Measurements from ENCODE around the gene AASDH. TPM values are rescaled to one million over a fixed set of nuclear protein-coding genes. Genes with fewer than 3 reads are reported as not detected.

AASDH gene
- total and polyA plus RNA-seq, 2 of the 13 experiments (the other 11 are each of a cell fraction or from before 2014, with no cell fraction given) = 12.6 to 14.1 TPM

- no TSS peak for BruUV-seq (replicated peaks)
- H3K9ac ChIP-seq (ENCODE audit: insufficient read depth, low read depth, low read length) = no peak overlapping the region
- intact Hi-C loops (cut with micrococcal nuclease; ENCODE audit: unreplicated experiment) = no loop called here
- ChIA-PET CTCF (ENCODE audit: low intra/inter-chr PET ratio, low total read pairs) (no interaction called here), POLR2A (no interaction called here)
- H3K9me3 ChIP-seq (ENCODE audit: low read length) = no peaks in the 10 kb centered on the region
- H3K27ac ChIP-seq (ENCODE audit: extremely low read length, insufficient read depth, low read length) = no peak overlapping the region
- H3K27me3 ChIP-seq (ENCODE audit: control insufficient read depth in 1 of 2, insufficient read depth in 2 of 2, low read length in 2 of 2) = no peaks in the 10 kb centered on the region
- no peak overlapping the region for H2AFZ ChIP-seq (ENCODE audit: low read length)
- in situ Hi-C loops (cut with HindIII; ENCODE audit: extremely low pct_ligation_motif_present, low pct_unique_long_range_greater_than_20kb) = no loop called here
- FAIRE-seq = no peak
- H4K20me1 ChIP-seq (ENCODE audit: insufficient read depth, low read length) = no peaks in the 10 kb centered on the region
- no peak for ATAC-seq
- peaks cover 9 to 36% of the 10 kb centered on the region in 2 experiments for H3K36me3 ChIP-seq (replicated peaks in 1 of 2; ENCODE audit: control insufficient read depth in 1 of 2, insufficient read depth in 2 of 2, low read length in 2 of 2)
- H3K4me2 ChIP-seq (ENCODE audit: low read depth, low read length) = no peak overlapping the region
- no peak for DNase-seq (ENCODE audit: low spot score)
- 98% methylated on average over 2 of the region's 2 CpGs for WGBS (ENCODE audit: low lambda C conversion rate)
- no peak for TF ChIP-seq GABPB1 (CRISPR knock-in tag; IDR thresholded peaks at IDR 0.05)
- peak; percentile 53 for TF ChIP-seq ZNF629 (CRISPR knock-in tag; conservative IDR thresholded peaks at IDR 0.05)
- no peak for TF ChIP-seq MZF1 (CRISPR knock-in tag; IDR thresholded peaks at IDR 0.05; ENCODE audit: borderline replicate concordance)
- no peak for TF ChIP-seq RBFOX2 (IDR thresholded peaks at IDR 0.05; ENCODE audit: low read depth, low read length)
- peaks cover 24% of the 10 kb centered on the region for H3K4me1 ChIP-seq (ENCODE audit: insufficient read depth, low read length)
- no peak overlapping the region for H3K4me3 ChIP-seq (replicated peaks in 1 of 3; ENCODE audit: insufficient read depth in 1 of 3, low read depth in 2 of 3, low read length in 3 of 3)
- peaks cover 56% of the 10 kb centered on the region for H3K79me2 ChIP-seq (ENCODE audit: insufficient read depth, low read length)
Measured at GRCh38 chr4:56408978-56409377, 21.7 kb upstream of the AASDH start.

- H3K4me3 ChIP-seq (replicated peaks in 1 of 3; ENCODE audit: insufficient read depth in 1 of 3, low read depth in 2 of 3, low read length in 3 of 3) = no peak overlapping the region
- ATAC-seq (no peak), DNase-seq (ENCODE audit: low spot score) (no peak), FAIRE-seq (no peak)
- H3K27ac ChIP-seq (ENCODE audit: extremely low read length, insufficient read depth, low read length) = no peak overlapping the region
- intact Hi-C loops (cut with micrococcal nuclease; ENCODE audit: unreplicated experiment) (no loop called here), in situ Hi-C loops (cut with HindIII; ENCODE audit: extremely low pct_ligation_motif_present, low pct_unique_long_range_greater_than_20kb) (no loop called here)
- H3K9ac ChIP-seq (ENCODE audit: insufficient read depth, low read depth, low read length) = no peak overlapping the region
- no TSS peak for BruUV-seq (replicated peaks)
- no peaks in the 10 kb centered on the region for H3K27me3 ChIP-seq (ENCODE audit: control insufficient read depth in 1 of 2, insufficient read depth in 2 of 2, low read length in 2 of 2)
- 0 out of 4 replicates have a peak, but pooled peaks of 1 of the 2 experiments have one; percentile 18 for TF ChIP-seq ATF4 (CRISPR knock-in tag; IDR thresholded peaks at IDR 0.05)
- TF ChIP-seq MLX (CRISPR knock-in tag; IDR thresholded peaks at IDR 0.05) = no peak
- peaks cover 12% of the 10 kb centered on the region for H3K4me1 ChIP-seq (ENCODE audit: insufficient read depth, low read length)
- POLR2A ChIA-PET = no interaction called here
- no peak overlapping the region for H3K4me2 ChIP-seq (ENCODE audit: low read depth, low read length)
- WGBS (ENCODE audit: low lambda C conversion rate) = 96% methylated on average over 4 of the region's 4 CpGs
- peaks cover 13 to 55% of the 10 kb centered on the region in 2 experiments for H3K36me3 ChIP-seq (replicated peaks in 1 of 2; ENCODE audit: control insufficient read depth in 1 of 2, insufficient read depth in 2 of 2, low read length in 2 of 2)
- no peak overlapping the region for H2AFZ ChIP-seq (ENCODE audit: low read length)
- CTCF ChIA-PET (ENCODE audit: low intra/inter-chr PET ratio, low total read pairs) = no interaction called here
- no peaks in the 10 kb centered on the region for H3K9me3 ChIP-seq (ENCODE audit: low read length)
- H4K20me1 ChIP-seq (ENCODE audit: insufficient read depth, low read length) = no peaks in the 10 kb centered on the region
- H3K79me2 ChIP-seq (ENCODE audit: insufficient read depth, low read length) = peaks cover 30% of the 10 kb centered on the region
Measured at GRCh38 chr4:56406151-56406550, 18.9 kb upstream of the AASDH start.

Measured in HepG2 (cell line).